Inflammatory macrophage (primary cell): ENCODE data around the gene STARD5.

Experiments used
- DNase-seq, 2 donors: peaks; one replicate each; pipeline ENCODE4 v3.0.0-alpha.2; 2020 to 2022

The STARD5 gene

GRCh38 chr15:81273855-81274254 lies 50.1 kb downstream of the STARD5 start:
- no peak for DNase-seq

GRCh38 chr15:81273200-81273599 lies 50.7 kb downstream of the STARD5 start:
- no peak for DNase-seq

GRCh38 chr15:81271761-81272644 lies 51.9 kb downstream of the STARD5 start:
- no peak for DNase-seq

GRCh38 chr15:81270781-81271491 lies 53.0 kb downstream of the STARD5 start:
- no peak for DNase-seq

- no peak for DNase-seq
Measured at GRCh38 chr15:81270188-81270587, 53.8 kb downstream of the STARD5 start.

GRCh38 chr15:81268881-81269601 lies 54.9 kb downstream of the STARD5 start:
- DNase-seq: peak; percentile 88 to 92

GRCh38 chr15:81268340-81268739 lies 55.6 kb downstream of the STARD5 start:
- DNase-seq: no peak

- peak; percentile 81 to 86 for DNase-seq
Measured at GRCh38 chr15:81265944-81266775, 57.8 kb downstream of the STARD5 start.

GRCh38 chr15:81265256-81265943 lies 58.5 kb downstream of the STARD5 start:
- DNase-seq: peak; percentile 14 to 20

- no peak for DNase-seq
Measured at GRCh38 chr15:81264072-81264857, 59.7 kb downstream of the STARD5 start.

GRCh38 chr15:81263477-81263876 lies 60.5 kb downstream of the STARD5 start:
- no peak for DNase-seq

GRCh38 chr15:81261172-81261811 lies 62.6 kb downstream of the STARD5 start:
- no peak for DNase-seq

- no peak for DNase-seq
Measured at GRCh38 chr15:81259760-81260298, 64.1 kb downstream of the STARD5 start.
